Calu3 (cell line): Measurements from ENCODE around the gene ZYG11A. TPM values are rescaled to one million over a fixed set of nuclear protein-coding genes. Genes with fewer than 3 reads are reported as not detected.

Source experiments
- BruUV-seq: library from RNA; stranded (reverse); fragments of 400-500 nt; replicated peaks from 2 replicates; lab custom pipeline; 2021; lab: Mats Ljungman, UMichigan
- CTCF ChIA-PET: fragments of 300-600 bp; sonication (Branson Sonifier 250); formaldehyde crosslinking; loops from one replicate; lab custom pipeline; 2022; ENCODE audit warnings: antibody characterized with exemption; lab: Charles Lee
- DNase-seq: peaks from one replicate; pipeline ENCODE4 v3.0.0; 2022
- H3K27ac Mint-ChIP-seq: one replicate; pipeline ENCODE4 v1.8.0; 2022; ENCODE audit warnings: mixed read lengths; ENCODE audit not compliant: unreplicated experiment
- H3K27me3 Mint-ChIP-seq: one replicate; pipeline ENCODE4 v1.8.0; 2022; ENCODE audit warnings: mixed read lengths; ENCODE audit not compliant: unreplicated experiment
- H3K36me3 Mint-ChIP-seq: one replicate; pipeline ENCODE4 v1.8.0; 2022; ENCODE audit warnings: mild to moderate bottlenecking, moderate library complexity, mixed read lengths; ENCODE audit not compliant: insufficient read depth, unreplicated experiment
- H3K4me1 Mint-ChIP-seq: one replicate; pipeline ENCODE4 v1.8.0; 2022; ENCODE audit warnings: mild to moderate bottlenecking, low read depth, mixed read lengths; ENCODE audit not compliant: unreplicated experiment
- H3K4me3 Mint-ChIP-seq: one replicate; pipeline ENCODE4 v1.8.0; 2022; ENCODE audit warnings: mild to moderate bottlenecking, low read depth, moderate library complexity, mixed read lengths; ENCODE audit not compliant: unreplicated experiment
- H3K9me3 Mint-ChIP-seq: one replicate; pipeline ENCODE4 v1.8.0; 2022; ENCODE audit warnings: low read depth, mixed read lengths; ENCODE audit not compliant: unreplicated experiment
- intact Hi-C: fragments of 100-400 bp; cut with micrococcal nuclease; formaldehyde crosslinking; loops from one replicate; pipeline ENCODE4 v1.10.0; 2022; ENCODE audit not compliant: unreplicated experiment
- total RNA-seq: library from RNA; stranded (reverse); gene quantifications from 2 replicates; pipeline ENCODE4 v1.2.3, GENCODE V29; 2022
- TF ChIP-seq, protein P1 (sequence below): fragments of 200-600 bp; IDR thresholded peaks from one replicate; pipeline ENCODE4 v1.8.0; 2022; ENCODE audit warnings: antibody characterized with exemption; ENCODE audit not compliant: unreplicated experiment

ZYG11A gene
- total RNA-seq, 1 experiment from 2014 or later: not detected

GRCh38 chr1:52914463-52914862 lies 71.9 kb downstream of the ZYG11A start:
- Mint-ChIP-seq H3K27ac (no peak overlapping the region), H3K36me3 (no peaks in the 10 kb centered on the region), H3K27me3 (no peaks in the 10 kb centered on the region), H3K4me1 (peaks cover 12% of the 10 kb centered on the region), H3K9me3 (no peaks in the 10 kb centered on the region), H3K4me3 (no peak overlapping the region)
- intact Hi-C loops: no loop called here
- CTCF ChIA-PET: no interaction called here
- DNase-seq: no peak
- TF ChIP-seq, protein P1, sequence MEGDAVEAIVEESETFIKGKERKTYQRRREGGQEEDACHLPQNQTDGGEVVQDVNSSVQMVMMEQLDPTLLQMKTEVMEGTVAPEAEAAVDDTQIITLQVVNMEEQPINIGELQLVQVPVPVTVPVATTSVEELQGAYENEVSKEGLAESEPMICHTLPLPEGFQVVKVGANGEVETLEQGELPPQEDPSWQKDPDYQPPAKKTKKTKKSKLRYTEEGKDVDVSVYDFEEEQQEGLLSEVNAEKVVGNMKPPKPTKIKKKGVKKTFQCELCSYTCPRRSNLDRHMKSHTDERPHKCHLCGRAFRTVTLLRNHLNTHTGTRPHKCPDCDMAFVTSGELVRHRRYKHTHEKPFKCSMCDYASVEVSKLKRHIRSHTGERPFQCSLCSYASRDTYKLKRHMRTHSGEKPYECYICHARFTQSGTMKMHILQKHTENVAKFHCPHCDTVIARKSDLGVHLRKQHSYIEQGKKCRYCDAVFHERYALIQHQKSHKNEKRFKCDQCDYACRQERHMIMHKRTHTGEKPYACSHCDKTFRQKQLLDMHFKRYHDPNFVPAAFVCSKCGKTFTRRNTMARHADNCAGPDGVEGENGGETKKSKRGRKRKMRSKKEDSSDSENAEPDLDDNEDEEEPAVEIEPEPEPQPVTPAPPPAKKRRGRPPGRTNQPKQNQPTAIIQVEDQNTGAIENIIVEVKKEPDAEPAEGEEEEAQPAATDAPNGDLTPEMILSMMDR: no peak
- no TSS peak for BruUV-seq

- no peaks in the 10 kb centered on the region for H3K9me3 Mint-ChIP-seq
- no peak overlapping the region for H3K27ac Mint-ChIP-seq
- CTCF ChIA-PET: no interaction called here
- TF ChIP-seq, protein P1: no peak
- peaks cover 21% of the 10 kb centered on the region for H3K4me1 Mint-ChIP-seq
- no peaks in the 10 kb centered on the region for H3K27me3 Mint-ChIP-seq
- peaks cover 7% of the 10 kb centered on the region for H3K36me3 Mint-ChIP-seq
- intact Hi-C loops: no loop called here
- no TSS peak for BruUV-seq
- H3K4me3 Mint-ChIP-seq: no peak overlapping the region
- no peak for DNase-seq
Observed at GRCh38 chr1:52915211-52915854, 72.8 kb downstream of the ZYG11A start.

DNA sequence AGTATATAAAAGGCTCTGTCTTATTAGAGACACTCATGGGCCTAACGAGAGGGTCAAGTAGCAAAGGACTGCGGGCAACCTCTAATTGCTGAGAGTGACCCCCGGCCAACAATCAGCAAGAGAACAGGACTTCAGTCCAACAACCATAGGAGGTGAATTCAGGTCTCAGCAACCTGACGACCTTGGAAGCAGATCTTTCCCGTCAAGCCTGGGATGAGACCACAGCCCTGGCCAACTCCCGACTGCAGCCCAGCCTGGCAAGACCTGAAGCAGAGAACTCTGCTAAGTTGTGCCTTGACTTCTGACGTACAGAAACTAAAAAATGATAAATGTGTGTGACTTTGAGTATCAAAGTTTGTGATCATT lies 73.3 kb downstream of the ZYG11A start:
- no peak for DNase-seq
- intact Hi-C loops: no loop called here
- peaks cover 24% of the 10 kb centered on the region for H3K4me1 Mint-ChIP-seq
- no TSS peak for BruUV-seq
- peaks cover 12% of the 10 kb centered on the region for H3K36me3 Mint-ChIP-seq
- no peak overlapping the region for H3K4me3 Mint-ChIP-seq
- H3K9me3 Mint-ChIP-seq: no peaks in the 10 kb centered on the region
- H3K27ac Mint-ChIP-seq: no peak overlapping the region
- TF ChIP-seq, protein P1: no peak
- no peaks in the 10 kb centered on the region for H3K27me3 Mint-ChIP-seq
- CTCF ChIA-PET: no interaction called here

- H3K9me3 Mint-ChIP-seq: no peaks in the 10 kb centered on the region
- intact Hi-C loops: no loop called here
- H3K27ac Mint-ChIP-seq: no peak overlapping the region
- no peak for DNase-seq
- no TSS peak for BruUV-seq
- CTCF ChIA-PET: no interaction called here
- no peaks in the 10 kb centered on the region for H3K27me3 Mint-ChIP-seq
- peaks cover 18% of the 10 kb centered on the region for H3K36me3 Mint-ChIP-seq
- peaks cover 24% of the 10 kb centered on the region for H3K4me1 Mint-ChIP-seq
- no peak overlapping the region for H3K4me3 Mint-ChIP-seq
- TF ChIP-seq, protein P1: no peak
Observed at GRCh38 chr1:52916241-52916975, 73.8 kb downstream of the ZYG11A start.
